HEK293 (cell line): Measurements from ENCODE around the gene SEMA6D.

Experiments used
- CTCF ChIA-PET: fragments of 350-600 bp; formaldehyde crosslinking; extraction: SDS; loops from one replicate; lab custom pipeline; 2021; ENCODE audit warnings: antibody characterized with exemption; lab: Yijun Ruan, JAX
- POLR2A ChIA-PET: fragments of 300-600 bp; formaldehyde crosslinking; extraction: SDS; loops from one replicate; lab custom pipeline; 2020; ENCODE audit warnings: antibody characterized with exemption, inconsistent platforms; lab: Yijun Ruan, JAX
- H3K27ac ChIP-seq: fragments of 200-500 bp; sonication (Bioruptor generic); 2 replicates; pipeline ENCODE4 v1.5.1; 2014; ENCODE audit warnings: low read depth, low read length, control low read depth, inconsistent platforms; ENCODE audit errors: extremely low read depth
- H3K36me3 ChIP-seq, 2 experiments: fragments of 200-500 bp in 1 of 2; sonication (Bioruptor generic) in 1 of 2; 1 replicate in 1 of 2; 2 replicates in 1 of 2; pipeline ENCODE4 v1.5.1; 2014 to 2017; ENCODE audit warnings: inconsistent platforms in 2 of 2, low read length in 2 of 2; ENCODE audit not compliant: control insufficient read depth in 2 of 2, insufficient read depth in 1 of 2
- H3K4me1 ChIP-seq: fragments of 200-500 bp; sonication (Bioruptor generic); 2 replicates; pipeline ENCODE4 v1.5.1; 2014; ENCODE audit warnings: mild to moderate bottlenecking, low read length, inconsistent platforms; ENCODE audit not compliant: control insufficient read depth, insufficient read depth
- H3K4me3 ChIP-seq: 2 replicates; pipeline ENCODE4 v1.5.1; 2011; ENCODE audit warnings: low read depth, mild to moderate bottlenecking, control low read depth, low read length, moderate library complexity
- H3K9me3 ChIP-seq: fragments of 200-500 bp; sonication (Bioruptor generic); 2 replicates; pipeline ENCODE4 v1.5.1; 2014; ENCODE audit warnings: low read depth, low read length, inconsistent platforms; ENCODE audit not compliant: control insufficient read depth, insufficient read depth
- BCL11B ChIP-seq: fragments of 450-650 bp; formaldehyde crosslinking; IDR thresholded peaks from 2 replicates; pipeline ENCODE4 v1.5.1; 2016; ENCODE audit warnings: low read depth, missing biosample characterization, missing genetic modification characterization
- YY1 ChIP-seq: fragments of 450-650 bp; formaldehyde crosslinking; IDR thresholded peaks from 2 replicates; pipeline ENCODE4 v1.5.1; 2018; ENCODE audit warnings: missing biosample characterization, missing genetic modification characterization
- ZFP3 ChIP-seq: fragments of 450-650 bp; formaldehyde crosslinking; IDR thresholded peaks from 2 replicates; pipeline ENCODE4 v1.5.1; 2016; ENCODE audit warnings: low read depth, missing biosample characterization, missing genetic modification characterization
- ZFP41 ChIP-seq: fragments of 450-650 bp; formaldehyde crosslinking; IDR thresholded peaks from 2 replicates; pipeline ENCODE4 v1.5.1; 2016; ENCODE audit warnings: missing biosample characterization, missing genetic modification characterization, borderline replicate concordance
- ZNF10 ChIP-seq: fragments of 450-650 bp; formaldehyde crosslinking; IDR thresholded peaks from 2 replicates; pipeline ENCODE4 v1.5.1; 2017; ENCODE audit warnings: missing biosample characterization, missing genetic modification characterization
- ZNF501 ChIP-seq: fragments of 450-650 bp; formaldehyde crosslinking; IDR thresholded peaks from 2 replicates; pipeline ENCODE4 v1.5.1; 2016; ENCODE audit warnings: missing biosample characterization, missing genetic modification characterization
- ZNF610 ChIP-seq: fragments of 450-650 bp; formaldehyde crosslinking; IDR thresholded peaks from 2 replicates; pipeline ENCODE4 v1.5.1; 2016; ENCODE audit warnings: missing biosample characterization, missing genetic modification characterization, borderline replicate concordance
- TF ChIP-seq, protein P1 (sequence below): fragments of 450-650 bp; formaldehyde crosslinking; IDR thresholded peaks from 2 replicates; pipeline ENCODE4 v1.5.1; 2016; ENCODE audit warnings: missing biosample characterization, missing genetic modification characterization
- TF ChIP-seq, protein P2 (sequence below): fragments of 450-650 bp; formaldehyde crosslinking; IDR thresholded peaks from 2 replicates; pipeline ENCODE4 v1.5.1; 2016; ENCODE audit warnings: missing biosample characterization, missing genetic modification characterization
- TF ChIP-seq, protein P3 (sequence below): fragments of 450-650 bp; formaldehyde crosslinking; IDR thresholded peaks from 2 replicates; pipeline ENCODE4 v1.5.1; 2016; ENCODE audit warnings: missing biosample characterization, missing genetic modification characterization
- TF ChIP-seq, protein P4 (sequence below): fragments of 450-650 bp; formaldehyde crosslinking; IDR thresholded peaks from 2 replicates; pipeline ENCODE4 v1.5.1; 2017; ENCODE audit warnings: missing biosample characterization, missing genetic modification characterization
- TF ChIP-seq, protein P5 (sequence below): fragments of 450-650 bp; formaldehyde crosslinking; IDR thresholded peaks from 2 replicates; pipeline ENCODE4 v1.5.1; 2016; ENCODE audit warnings: missing biosample characterization, missing genetic modification characterization
- TF ChIP-seq, protein P6 (sequence below): fragments of 450-650 bp; formaldehyde crosslinking; IDR thresholded peaks from 2 replicates; pipeline ENCODE4 v1.5.1; 2016; ENCODE audit warnings: missing biosample characterization, missing genetic modification characterization

Gene SEMA6D

DNA sequence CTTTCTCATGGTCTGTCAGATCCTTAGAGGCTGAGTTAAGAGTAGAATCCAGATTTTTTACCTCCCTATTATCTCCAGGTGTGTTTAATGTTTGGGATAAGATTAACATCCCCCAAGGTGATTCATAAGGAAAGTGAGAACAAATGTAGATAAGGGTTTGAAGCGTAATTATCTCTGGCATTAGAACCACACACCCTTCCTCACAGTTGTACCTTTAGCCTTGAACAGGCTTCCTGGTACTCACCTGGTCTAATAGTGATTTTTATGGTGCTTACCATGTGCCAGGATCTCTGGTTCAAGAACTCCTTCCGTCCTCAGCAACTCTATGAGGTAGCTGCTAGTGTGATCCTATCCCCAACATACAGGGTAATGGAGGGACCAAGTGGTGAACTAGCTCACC is 27.7 kb downstream of the SEMA6D start (continued):
- TF ChIP-seq, protein P1, sequence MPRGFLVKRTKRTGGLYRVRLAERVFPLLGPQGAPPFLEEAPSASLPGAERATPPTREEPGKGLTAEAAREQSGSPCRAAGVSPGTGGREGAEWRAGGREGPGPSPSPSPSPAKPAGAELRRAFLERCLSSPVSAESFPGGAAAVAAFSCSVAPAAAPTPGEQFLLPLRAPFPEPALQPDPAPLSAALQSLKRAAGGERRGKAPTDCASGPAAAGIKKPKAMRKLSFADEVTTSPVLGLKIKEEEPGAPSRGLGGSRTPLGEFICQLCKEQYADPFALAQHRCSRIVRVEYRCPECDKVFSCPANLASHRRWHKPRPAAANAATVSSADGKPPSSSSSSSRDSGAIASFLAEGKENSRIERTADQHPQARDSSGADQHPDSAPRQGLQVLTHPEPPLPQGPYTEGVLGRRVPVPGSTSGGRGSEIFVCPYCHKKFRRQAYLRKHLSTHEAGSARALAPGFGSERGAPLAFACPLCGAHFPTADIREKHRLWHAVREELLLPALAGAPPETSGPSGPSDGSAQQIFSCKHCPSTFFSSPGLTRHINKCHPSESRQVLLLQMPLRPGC, result no peak
- TF ChIP-seq BCL11B (tag by site-specific recombination) (no peak), ZNF501 (tag by site-specific recombination) (no peak)
- TF ChIP-seq, protein P2, sequence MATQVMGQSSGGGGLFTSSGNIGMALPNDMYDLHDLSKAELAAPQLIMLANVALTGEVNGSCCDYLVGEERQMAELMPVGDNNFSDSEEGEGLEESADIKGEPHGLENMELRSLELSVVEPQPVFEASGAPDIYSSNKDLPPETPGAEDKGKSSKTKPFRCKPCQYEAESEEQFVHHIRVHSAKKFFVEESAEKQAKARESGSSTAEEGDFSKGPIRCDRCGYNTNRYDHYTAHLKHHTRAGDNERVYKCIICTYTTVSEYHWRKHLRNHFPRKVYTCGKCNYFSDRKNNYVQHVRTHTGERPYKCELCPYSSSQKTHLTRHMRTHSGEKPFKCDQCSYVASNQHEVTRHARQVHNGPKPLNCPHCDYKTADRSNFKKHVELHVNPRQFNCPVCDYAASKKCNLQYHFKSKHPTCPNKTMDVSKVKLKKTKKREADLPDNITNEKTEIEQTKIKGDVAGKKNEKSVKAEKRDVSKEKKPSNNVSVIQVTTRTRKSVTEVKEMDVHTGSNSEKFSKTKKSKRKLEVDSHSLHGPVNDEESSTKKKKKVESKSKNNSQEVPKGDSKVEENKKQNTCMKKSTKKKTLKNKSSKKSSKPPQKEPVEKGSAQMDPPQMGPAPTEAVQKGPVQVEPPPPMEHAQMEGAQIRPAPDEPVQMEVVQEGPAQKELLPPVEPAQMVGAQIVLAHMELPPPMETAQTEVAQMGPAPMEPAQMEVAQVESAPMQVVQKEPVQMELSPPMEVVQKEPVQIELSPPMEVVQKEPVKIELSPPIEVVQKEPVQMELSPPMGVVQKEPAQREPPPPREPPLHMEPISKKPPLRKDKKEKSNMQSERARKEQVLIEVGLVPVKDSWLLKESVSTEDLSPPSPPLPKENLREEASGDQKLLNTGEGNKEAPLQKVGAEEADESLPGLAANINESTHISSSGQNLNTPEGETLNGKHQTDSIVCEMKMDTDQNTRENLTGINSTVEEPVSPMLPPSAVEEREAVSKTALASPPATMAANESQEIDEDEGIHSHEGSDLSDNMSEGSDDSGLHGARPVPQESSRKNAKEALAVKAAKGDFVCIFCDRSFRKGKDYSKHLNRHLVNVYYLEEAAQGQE (tag by site-specific recombination), result no peak
- TF ChIP-seq, all 188 proteins: peak for 0

DNA sequence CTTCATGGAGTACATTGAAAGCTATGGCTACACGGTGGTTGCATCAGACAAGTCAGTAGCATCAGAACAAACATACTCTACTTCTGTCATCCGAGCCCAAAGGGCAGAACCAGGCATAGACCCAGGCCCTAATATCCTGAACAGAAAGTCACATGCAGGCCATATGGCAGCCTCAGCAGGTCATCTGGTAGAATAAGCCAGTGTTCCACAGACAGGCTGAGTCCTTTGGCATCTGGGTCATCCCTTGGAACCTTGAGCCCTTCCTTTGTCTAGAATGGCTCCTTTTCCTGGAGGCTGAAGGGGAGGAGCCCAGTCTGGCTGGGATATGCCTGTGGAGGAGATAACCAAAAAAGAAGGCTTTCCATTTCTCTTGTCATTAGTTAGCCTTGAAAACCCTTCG is 29.2 kb downstream of the SEMA6D start:
- Histone ChIP-seq H3K9me3 (no peaks in the 10 kb centered on the region), H3K4me1 (no peaks in the 10 kb centered on the region), H3K27ac (no peak overlapping the region), H3K4me3 (no peak overlapping the region), H3K36me3 (no peaks in the 10 kb centered on the region)
- ChIA-PET POLR2A (no interaction called here), CTCF (no interaction called here)
- TF ChIP-seq, protein P2 (tag by site-specific recombination), result no peak
- no peak for TF ChIP-seq ZFP3 (tag by site-specific recombination)
- TF ChIP-seq, protein P3, sequence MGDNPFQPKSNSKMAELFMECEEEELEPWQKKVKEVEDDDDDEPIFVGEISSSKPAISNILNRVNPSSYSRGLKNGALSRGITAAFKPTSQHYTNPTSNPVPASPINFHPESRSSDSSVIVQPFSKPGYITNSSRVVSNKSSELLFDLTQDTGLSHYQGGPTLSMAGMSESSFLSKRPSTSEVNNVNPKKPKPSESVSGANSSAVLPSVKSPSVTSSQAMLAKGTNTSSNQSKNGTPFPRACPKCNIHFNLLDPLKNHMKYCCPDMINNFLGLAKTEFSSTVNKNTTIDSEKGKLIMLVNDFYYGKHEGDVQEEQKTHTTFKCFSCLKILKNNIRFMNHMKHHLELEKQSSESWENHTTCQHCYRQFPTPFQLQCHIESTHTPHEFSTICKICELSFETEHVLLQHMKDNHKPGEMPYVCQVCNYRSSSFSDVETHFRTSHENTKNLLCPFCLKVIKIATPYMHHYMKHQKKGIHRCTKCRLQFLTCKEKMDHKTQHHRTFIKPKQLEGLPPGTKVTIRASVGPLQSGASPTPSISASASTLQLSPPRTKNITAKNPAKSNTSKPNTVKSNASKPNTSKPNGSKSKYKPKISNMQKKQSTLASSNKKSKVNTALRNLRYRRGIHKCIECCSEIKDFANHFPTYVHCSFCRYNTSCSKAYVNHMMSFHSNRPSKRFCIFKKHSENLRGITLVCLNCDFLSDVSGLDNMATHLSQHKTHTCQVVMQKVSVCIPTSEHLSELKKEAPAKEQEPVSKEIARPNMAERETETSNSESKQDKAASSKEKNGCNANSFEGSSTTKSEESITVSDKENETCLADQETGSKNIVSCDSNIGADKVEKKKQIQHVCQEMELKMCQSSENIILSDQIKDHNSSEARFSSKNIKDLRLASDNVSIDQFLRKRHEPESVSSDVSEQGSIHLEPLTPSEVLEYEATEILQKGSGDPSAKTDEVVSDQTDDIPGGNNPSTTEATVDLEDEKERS (tag by site-specific recombination), result no peak
- TF ChIP-seq, protein P4, sequence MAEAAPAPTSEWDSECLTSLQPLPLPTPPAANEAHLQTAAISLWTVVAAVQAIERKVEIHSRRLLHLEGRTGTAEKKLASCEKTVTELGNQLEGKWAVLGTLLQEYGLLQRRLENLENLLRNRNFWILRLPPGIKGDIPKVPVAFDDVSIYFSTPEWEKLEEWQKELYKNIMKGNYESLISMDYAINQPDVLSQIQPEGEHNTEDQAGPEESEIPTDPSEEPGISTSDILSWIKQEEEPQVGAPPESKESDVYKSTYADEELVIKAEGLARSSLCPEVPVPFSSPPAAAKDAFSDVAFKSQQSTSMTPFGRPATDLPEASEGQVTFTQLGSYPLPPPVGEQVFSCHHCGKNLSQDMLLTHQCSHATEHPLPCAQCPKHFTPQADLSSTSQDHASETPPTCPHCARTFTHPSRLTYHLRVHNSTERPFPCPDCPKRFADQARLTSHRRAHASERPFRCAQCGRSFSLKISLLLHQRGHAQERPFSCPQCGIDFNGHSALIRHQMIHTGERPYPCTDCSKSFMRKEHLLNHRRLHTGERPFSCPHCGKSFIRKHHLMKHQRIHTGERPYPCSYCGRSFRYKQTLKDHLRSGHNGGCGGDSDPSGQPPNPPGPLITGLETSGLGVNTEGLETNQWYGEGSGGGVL (tag by site-specific recombination), result no peak
- TF ChIP-seq ZFP41, result no peak
- TF ChIP-seq ZNF10, result no peak
- TF ChIP-seq, protein P5, sequence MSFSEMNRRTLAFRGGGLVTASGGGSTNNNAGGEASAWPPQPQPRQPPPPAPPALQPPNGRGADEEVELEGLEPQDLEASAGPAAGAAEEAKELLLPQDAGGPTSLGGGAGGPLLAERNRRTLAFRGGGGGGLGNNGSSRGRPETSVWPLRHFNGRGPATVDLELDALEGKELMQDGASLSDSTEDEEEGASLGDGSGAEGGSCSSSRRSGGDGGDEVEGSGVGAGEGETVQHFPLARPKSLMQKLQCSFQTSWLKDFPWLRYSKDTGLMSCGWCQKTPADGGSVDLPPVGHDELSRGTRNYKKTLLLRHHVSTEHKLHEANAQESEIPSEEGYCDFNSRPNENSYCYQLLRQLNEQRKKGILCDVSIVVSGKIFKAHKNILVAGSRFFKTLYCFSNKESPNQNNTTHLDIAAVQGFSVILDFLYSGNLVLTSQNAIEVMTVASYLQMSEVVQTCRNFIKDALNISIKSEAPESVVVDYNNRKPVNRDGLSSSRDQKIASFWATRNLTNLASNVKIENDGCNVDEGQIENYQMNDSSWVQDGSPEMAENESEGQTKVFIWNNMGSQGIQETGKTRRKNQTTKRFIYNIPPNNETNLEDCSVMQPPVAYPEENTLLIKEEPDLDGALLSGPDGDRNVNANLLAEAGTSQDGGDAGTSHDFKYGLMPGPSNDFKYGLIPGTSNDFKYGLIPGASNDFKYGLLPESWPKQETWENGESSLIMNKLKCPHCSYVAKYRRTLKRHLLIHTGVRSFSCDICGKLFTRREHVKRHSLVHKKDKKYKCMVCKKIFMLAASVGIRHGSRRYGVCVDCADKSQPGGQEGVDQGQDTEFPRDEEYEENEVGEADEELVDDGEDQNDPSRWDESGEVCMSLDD (tag by site-specific recombination), result no peak
- no peak for TF ChIP-seq ZNF610 (tag by site-specific recombination)
- TF ChIP-seq, protein P6, sequence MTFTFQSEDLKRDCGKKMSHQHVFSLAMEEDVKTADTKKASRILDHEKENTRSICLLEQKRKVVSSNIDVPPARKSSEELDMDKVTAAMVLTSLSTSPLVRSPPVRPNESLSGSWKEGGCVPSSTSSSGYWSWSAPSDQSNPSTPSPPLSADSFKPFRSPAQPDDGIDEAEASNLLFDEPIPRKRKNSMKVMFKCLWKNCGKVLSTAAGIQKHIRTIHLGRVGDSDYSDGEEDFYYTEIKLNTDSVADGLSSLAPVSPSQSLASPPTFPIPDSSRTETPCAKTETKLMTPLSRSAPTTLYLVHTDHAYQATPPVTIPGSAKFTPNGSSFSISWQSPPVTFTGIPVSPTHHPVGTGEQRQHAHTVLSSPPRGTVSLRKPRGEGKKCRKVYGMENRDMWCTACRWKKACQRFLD (tag by site-specific recombination), result no peak
- TF ChIP-seq YY1 (tag by site-specific recombination), result no peak
